ENCODE results near the gene RNH1. TPM values are rescaled to one million over a fixed set of nuclear protein-coding genes. Genes with fewer than 3 reads are reported as not detected.

The RNH1 gene
- total and polyA plus RNA-seq, 2 donors (not counting 1 experiment from before 2014, with no cell fraction given) = 102 to 561 TPM

- DNase-seq (ENCODE audit: low read depth in 2 of 2) = no peak
- no peak for TF ChIP-seq CTCF (conservative IDR thresholded peaks at IDR 0.05 in 1 of 2, IDR thresholded peaks at IDR 0.05 in 1 of 2; ENCODE audit: low read depth in 1 of 2, low read length in 2 of 2)
- no peak for TF ChIP-seq EZH2 (IDR thresholded peaks at IDR 0.05; ENCODE audit: low read length, missing control alignments)
- no peaks in the 10 kb centered on the region for H3K4me1 ChIP-seq (ENCODE audit: control insufficient read depth, extremely low read depth, insufficient read depth, low read length)
- H3K79me2 ChIP-seq (ENCODE audit: control insufficient read depth, insufficient read depth, low read length) = peaks cover 10% of the 10 kb centered on the region
- H3K27ac ChIP-seq (ENCODE audit: insufficient read depth, low read length) = no peak overlapping the region
- no peak overlapping the region for H3K4me2 ChIP-seq (ENCODE audit: extremely low read depth, insufficient read depth, low read length)
- H3K36me3 ChIP-seq (ENCODE audit: control insufficient read depth, insufficient read depth, low read length) = peaks cover 48% of the 10 kb centered on the region
- no peak overlapping the region for H3K9ac ChIP-seq (ENCODE audit: insufficient read depth, low read length)
- no peak overlapping the region for H3K4me3 ChIP-seq (replicated peaks in 1 of 4; ENCODE audit: control extremely low read depth in 1 of 4, insufficient read depth in 1 of 4, low read depth in 3 of 4, low read length in 4 of 4)
- H4K20me1 ChIP-seq (ENCODE audit: control insufficient read depth, extremely low read depth, insufficient read depth, low read length) = no peaks in the 10 kb centered on the region
- no peaks in the 10 kb centered on the region for H3K27me3 ChIP-seq (ENCODE audit: control insufficient read depth, insufficient read depth, low read length)
- H3K9me3 ChIP-seq (ENCODE audit: control insufficient read depth, insufficient read depth, low read depth, low read length) = no peaks in the 10 kb centered on the region
- H2AFZ ChIP-seq (ENCODE audit: low read length) = no peak overlapping the region
These were observed 11.5 kb downstream of the RNH1 start for GRCh38 chr11:495537-495931.

DNA sequence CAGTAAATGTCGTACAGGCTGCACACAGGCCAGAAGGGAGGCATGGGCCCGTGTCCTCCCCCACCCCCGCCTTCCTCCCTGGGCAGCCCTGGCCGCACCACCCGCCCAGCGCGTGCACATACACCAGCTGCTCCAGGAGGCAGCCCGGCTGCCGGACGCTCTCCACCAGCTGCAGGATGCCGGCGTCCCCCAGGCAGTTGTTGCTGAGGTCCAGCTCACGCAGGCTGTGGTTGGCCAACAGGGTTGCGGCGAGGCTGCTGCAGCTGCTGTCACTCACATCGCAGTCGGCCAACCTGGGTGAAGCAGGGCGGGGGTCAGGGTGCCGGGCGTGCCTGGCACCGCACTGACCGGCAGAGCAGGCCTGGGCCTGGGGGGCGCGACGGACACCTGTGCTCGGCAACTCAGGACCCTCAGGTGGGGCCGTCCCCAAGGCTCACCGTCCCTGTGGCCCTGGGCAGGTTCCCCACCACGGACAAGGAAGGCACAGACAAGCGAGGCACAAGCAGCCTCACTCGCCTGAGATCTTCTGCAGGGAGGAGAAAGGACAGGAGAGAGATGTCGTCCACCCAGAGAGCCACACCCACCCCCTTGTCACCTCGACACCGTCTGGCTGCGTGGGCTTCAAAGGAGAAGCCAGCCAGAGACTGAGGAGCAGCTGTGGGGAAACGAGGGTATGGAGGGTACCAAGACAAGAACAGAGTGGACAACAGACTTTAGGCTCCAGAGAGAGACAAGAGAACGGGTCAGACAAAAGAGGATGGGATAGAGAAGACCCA, 12.1 kb downstream of the RNH1 start:
- Histone ChIP-seq H3K4me1 (ENCODE audit: control insufficient read depth, extremely low read depth, insufficient read depth, low read length) (no peaks in the 10 kb centered on the region), H3K27me3 (ENCODE audit: control insufficient read depth, insufficient read depth, low read length) (no peaks in the 10 kb centered on the region), H3K9me3 (ENCODE audit: control insufficient read depth, insufficient read depth, low read depth, low read length) (no peaks in the 10 kb centered on the region), H3K27ac (ENCODE audit: insufficient read depth, low read length) (no peak overlapping the region), H3K4me3 (replicated peaks in 1 of 4; ENCODE audit: control extremely low read depth in 1 of 4, insufficient read depth in 1 of 4, low read depth in 3 of 4, low read length in 4 of 4) (no peak overlapping the region), H4K20me1 (ENCODE audit: control insufficient read depth, extremely low read depth, insufficient read depth, low read length) (no peaks in the 10 kb centered on the region), H2AFZ (ENCODE audit: low read length) (no peak overlapping the region), H3K4me2 (ENCODE audit: extremely low read depth, insufficient read depth, low read length) (no peak overlapping the region), H3K36me3 (ENCODE audit: control insufficient read depth, insufficient read depth, low read length) (peaks cover 43% of the 10 kb centered on the region), H3K79me2 (ENCODE audit: control insufficient read depth, insufficient read depth, low read length) (peaks cover 4% of the 10 kb centered on the region), H3K9ac (ENCODE audit: insufficient read depth, low read length) (no peak overlapping the region)
- DNase-seq (ENCODE audit: low read depth in 2 of 2) = no peak
- TF ChIP-seq CTCF (conservative IDR thresholded peaks at IDR 0.05 in 1 of 2, IDR thresholded peaks at IDR 0.05 in 1 of 2; ENCODE audit: low read depth in 1 of 2, low read length in 2 of 2) (no peak), EZH2 (IDR thresholded peaks at IDR 0.05; ENCODE audit: low read length, missing control alignments) (no peak)

GRCh38 chr11:492427-493226, 14.4 kb downstream of the RNH1 start:
- Histone ChIP-seq H3K27ac (ENCODE audit: insufficient read depth, low read length) (no peak overlapping the region), H3K4me2 (ENCODE audit: extremely low read depth, insufficient read depth, low read length) (no peak overlapping the region), H3K9me3 (ENCODE audit: control insufficient read depth, insufficient read depth, low read depth, low read length) (no peaks in the 10 kb centered on the region), H4K20me1 (ENCODE audit: control insufficient read depth, extremely low read depth, insufficient read depth, low read length) (no peaks in the 10 kb centered on the region), H3K27me3 (ENCODE audit: control insufficient read depth, insufficient read depth, low read length) (no peaks in the 10 kb centered on the region), H3K4me1 (ENCODE audit: control insufficient read depth, extremely low read depth, insufficient read depth, low read length) (no peaks in the 10 kb centered on the region), H2AFZ (ENCODE audit: low read length) (no peak overlapping the region), H3K9ac (ENCODE audit: insufficient read depth, low read length) (no peak overlapping the region), H3K36me3 (ENCODE audit: control insufficient read depth, insufficient read depth, low read length) (peaks cover 19% of the 10 kb centered on the region), H3K79me2 (ENCODE audit: control insufficient read depth, insufficient read depth, low read length) (peaks cover 3% of the 10 kb centered on the region), H3K4me3 (replicated peaks in 1 of 4; ENCODE audit: control extremely low read depth in 1 of 4, insufficient read depth in 1 of 4, low read depth in 3 of 4, low read length in 4 of 4) (no peak overlapping the region)
- no peak for DNase-seq (ENCODE audit: low read depth in 2 of 2)
- TF ChIP-seq CTCF (conservative IDR thresholded peaks at IDR 0.05 in 1 of 2, IDR thresholded peaks at IDR 0.05 in 1 of 2; ENCODE audit: low read depth in 1 of 2, low read length in 2 of 2) = no peak
- no peak for TF ChIP-seq EZH2 (IDR thresholded peaks at IDR 0.05; ENCODE audit: low read length, missing control alignments)
